ENCODE measurements around the gene TEX10. TPM values are rescaled to one million over a fixed set of nuclear protein-coding genes. Genes with fewer than 3 reads are reported as not detected.

TEX10 gene
- total RNA-seq, 1 donor from 2014 or later = 17.2 TPM

GRCh38 chr9:100281066-100281465, 71.7 kb downstream of the TEX10 start:
- no peak overlapping the region for H3K27ac ChIP-seq
- peaks cover 3 to 32% of the 10 kb centered on the region in 2 donors for H3K36me3 ChIP-seq
- H3K27me3 ChIP-seq = no peaks in the 10 kb centered on the region
- no peak overlapping the region for H3K4me3 ChIP-seq
- no peaks in the 10 kb centered on the region for H3K4me1 ChIP-seq
- no peaks in the 10 kb centered on the region for H3K9me3 ChIP-seq
- intact Hi-C loops (cut with DNase I) = no loop called here
- DNase-seq (ENCODE audit: extremely low spot score in 2 of 2) = no peak
- TF ChIP-seq, protein P1, sequence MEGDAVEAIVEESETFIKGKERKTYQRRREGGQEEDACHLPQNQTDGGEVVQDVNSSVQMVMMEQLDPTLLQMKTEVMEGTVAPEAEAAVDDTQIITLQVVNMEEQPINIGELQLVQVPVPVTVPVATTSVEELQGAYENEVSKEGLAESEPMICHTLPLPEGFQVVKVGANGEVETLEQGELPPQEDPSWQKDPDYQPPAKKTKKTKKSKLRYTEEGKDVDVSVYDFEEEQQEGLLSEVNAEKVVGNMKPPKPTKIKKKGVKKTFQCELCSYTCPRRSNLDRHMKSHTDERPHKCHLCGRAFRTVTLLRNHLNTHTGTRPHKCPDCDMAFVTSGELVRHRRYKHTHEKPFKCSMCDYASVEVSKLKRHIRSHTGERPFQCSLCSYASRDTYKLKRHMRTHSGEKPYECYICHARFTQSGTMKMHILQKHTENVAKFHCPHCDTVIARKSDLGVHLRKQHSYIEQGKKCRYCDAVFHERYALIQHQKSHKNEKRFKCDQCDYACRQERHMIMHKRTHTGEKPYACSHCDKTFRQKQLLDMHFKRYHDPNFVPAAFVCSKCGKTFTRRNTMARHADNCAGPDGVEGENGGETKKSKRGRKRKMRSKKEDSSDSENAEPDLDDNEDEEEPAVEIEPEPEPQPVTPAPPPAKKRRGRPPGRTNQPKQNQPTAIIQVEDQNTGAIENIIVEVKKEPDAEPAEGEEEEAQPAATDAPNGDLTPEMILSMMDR (IDR thresholded peaks at IDR 0.05) = no peak
- no peak for TF ChIP-seq POLR2AphosphoS5 (IDR thresholded peaks at IDR 0.05; ENCODE audit: insufficient read depth in 1 of 2, low read depth in 1 of 2)
- no peak for TF ChIP-seq POLR2A (IDR thresholded peaks at IDR 0.05)

DNA sequence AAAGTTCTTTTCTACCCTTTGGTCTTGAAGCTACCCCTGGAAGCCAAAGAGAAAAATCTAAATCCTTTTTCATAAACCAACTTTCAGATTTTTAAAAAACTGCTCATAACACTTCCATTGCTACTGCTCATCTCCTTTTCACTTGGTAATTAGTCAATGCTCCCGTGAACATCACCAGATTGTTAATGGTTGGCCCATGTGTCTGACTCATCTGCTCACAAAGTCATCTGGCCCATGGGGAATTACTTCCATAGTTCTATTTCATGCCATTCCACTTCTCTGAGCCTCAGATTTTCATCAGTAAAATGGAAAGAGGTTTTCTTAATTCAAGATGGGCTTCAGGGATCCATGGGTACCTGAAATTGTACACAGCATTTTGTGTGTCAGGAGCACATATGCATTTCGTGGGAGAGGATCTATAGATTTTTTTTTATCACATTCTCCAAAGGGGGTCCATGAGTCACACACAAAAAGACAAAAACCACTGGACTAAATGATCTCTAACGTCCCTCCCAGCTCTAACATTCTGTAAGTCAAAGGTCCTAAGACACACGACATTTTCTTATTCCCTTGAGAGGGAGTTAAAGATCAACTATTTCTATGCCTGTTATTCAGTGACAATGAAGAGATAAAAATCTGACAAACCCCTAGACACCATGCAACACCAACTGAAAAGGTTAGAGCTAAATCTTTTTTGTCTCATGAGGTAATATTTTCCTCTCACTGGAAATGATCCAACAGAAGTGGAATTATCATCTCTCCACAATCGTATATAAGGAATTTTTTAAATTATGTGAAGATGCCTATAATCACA, 75.4 kb downstream of the TEX10 start:
- H3K4me3 ChIP-seq = no peak overlapping the region
- no peaks in the 10 kb centered on the region for H3K4me1 ChIP-seq
- H3K27me3 ChIP-seq = no peaks in the 10 kb centered on the region
- TF ChIP-seq, protein P1 (IDR thresholded peaks at IDR 0.05) = no peak
- no peak for TF ChIP-seq POLR2A (IDR thresholded peaks at IDR 0.05)
- no peak for TF ChIP-seq POLR2AphosphoS5 (IDR thresholded peaks at IDR 0.05; ENCODE audit: insufficient read depth in 1 of 2, low read depth in 1 of 2)
- no peak for DNase-seq (ENCODE audit: extremely low spot score in 2 of 2)
- H3K27ac ChIP-seq = no peak overlapping the region
- no peaks in the 10 kb centered on the region for H3K9me3 ChIP-seq
- peaks cover 0 to 7% of the 10 kb centered on the region in 2 donors for H3K36me3 ChIP-seq
- intact Hi-C loops (cut with DNase I) = no loop called here

- TF ChIP-seq, protein P1 (IDR thresholded peaks at IDR 0.05) = no peak
- TF ChIP-seq POLR2AphosphoS5 (IDR thresholded peaks at IDR 0.05; ENCODE audit: insufficient read depth in 1 of 2, low read depth in 1 of 2) = no peak
- TF ChIP-seq POLR2A (IDR thresholded peaks at IDR 0.05) = no peak
Measured at GRCh38 chr9:100269656-100270055, 83.1 kb downstream of the TEX10 start.

GRCh38 chr9:100268271-100268670, 84.5 kb downstream of the TEX10 start:
- intact Hi-C loops (cut with DNase I) = no loop called here
- H3K4me3 ChIP-seq = no peak overlapping the region
- no peak for DNase-seq (ENCODE audit: extremely low spot score in 2 of 2)
- peaks cover 0 to 3% of the 10 kb centered on the region in 2 donors for H3K36me3 ChIP-seq
- no peaks in the 10 kb centered on the region for H3K9me3 ChIP-seq
- no peak overlapping the region for H3K27ac ChIP-seq
- no peaks in the 10 kb centered on the region for H3K4me1 ChIP-seq
- H3K27me3 ChIP-seq = no peaks in the 10 kb centered on the region
- TF ChIP-seq POLR2AphosphoS5 (IDR thresholded peaks at IDR 0.05; ENCODE audit: insufficient read depth in 1 of 2, low read depth in 1 of 2) (no peak), POLR2A (IDR thresholded peaks at IDR 0.05) (no peak)
- TF ChIP-seq, protein P1 (IDR thresholded peaks at IDR 0.05) = no peak

More at GRCh38 chr9:100269656-100270055, 83.1 kb downstream of the TEX10 start:
- Histone ChIP-seq H3K27me3 (no peaks in the 10 kb centered on the region), H3K9me3 (no peaks in the 10 kb centered on the region), H3K27ac (no peak overlapping the region), H3K4me3 (no peak overlapping the region), H3K36me3 (peaks cover 0 to 9% of the 10 kb centered on the region in 2 donors), H3K4me1 (no peaks in the 10 kb centered on the region)
- DNase-seq (ENCODE audit: extremely low spot score in 2 of 2) = no peak
- intact Hi-C loops (cut with DNase I) = no loop called here

DNA sequence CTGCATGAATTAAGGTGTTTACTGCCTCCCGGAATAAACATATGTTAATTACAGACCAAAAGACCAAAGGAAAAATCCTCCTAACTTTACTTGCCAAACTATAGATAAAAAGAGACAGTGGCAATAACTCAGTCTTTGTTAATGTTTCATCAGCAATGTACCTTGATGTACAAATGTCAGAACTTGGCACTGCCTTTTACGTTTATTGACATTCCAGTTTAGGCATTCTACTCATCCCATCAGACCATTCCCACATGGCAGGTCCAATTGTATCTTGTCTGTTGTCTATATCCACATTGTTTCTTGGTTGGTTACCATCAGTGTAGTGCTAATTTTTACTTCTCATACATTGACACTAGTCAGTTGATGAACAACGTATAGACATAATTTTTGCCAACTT, 85.5 kb downstream of the TEX10 start:
- TF ChIP-seq POLR2A (IDR thresholded peaks at IDR 0.05) (no peak), POLR2AphosphoS5 (IDR thresholded peaks at IDR 0.05; ENCODE audit: insufficient read depth in 1 of 2, low read depth in 1 of 2) (no peak)
- TF ChIP-seq, protein P1 (IDR thresholded peaks at IDR 0.05) = no peak
- no peaks in the 10 kb centered on the region for H3K27me3 ChIP-seq
- no peak overlapping the region for H3K27ac ChIP-seq
- no peak overlapping the region for H3K4me3 ChIP-seq
- H3K4me1 ChIP-seq = no peaks in the 10 kb centered on the region
- H3K9me3 ChIP-seq = no peaks in the 10 kb centered on the region
- peaks cover 0 to 3% of the 10 kb centered on the region in 2 donors for H3K36me3 ChIP-seq
- DNase-seq (ENCODE audit: extremely low spot score in 2 of 2) = no peak
- intact Hi-C loops (cut with DNase I) = no loop called here
